ENCODE data around the gene RSL1D1.

DNA sequence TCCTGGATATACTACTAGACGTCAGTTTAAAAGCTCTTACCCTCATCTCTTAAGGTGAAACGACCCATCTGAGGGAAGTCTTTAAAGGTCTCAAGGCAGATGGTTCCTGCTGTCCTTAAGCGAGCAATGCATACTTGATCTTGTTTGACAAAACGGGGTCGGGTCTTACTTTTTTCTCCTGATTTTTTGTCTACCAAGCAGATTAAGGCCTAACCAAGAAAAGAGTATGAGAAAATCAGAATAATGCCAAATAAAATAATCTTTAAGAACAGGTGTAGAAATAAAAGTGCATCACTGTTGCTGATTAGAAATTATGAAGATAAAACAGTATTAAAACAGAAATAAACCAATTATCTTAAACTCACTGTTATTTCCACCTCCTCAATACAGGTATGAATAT, 24.4 kb upstream of the RSL1D1 start:
- TF ChIP-seq, protein P1, sequence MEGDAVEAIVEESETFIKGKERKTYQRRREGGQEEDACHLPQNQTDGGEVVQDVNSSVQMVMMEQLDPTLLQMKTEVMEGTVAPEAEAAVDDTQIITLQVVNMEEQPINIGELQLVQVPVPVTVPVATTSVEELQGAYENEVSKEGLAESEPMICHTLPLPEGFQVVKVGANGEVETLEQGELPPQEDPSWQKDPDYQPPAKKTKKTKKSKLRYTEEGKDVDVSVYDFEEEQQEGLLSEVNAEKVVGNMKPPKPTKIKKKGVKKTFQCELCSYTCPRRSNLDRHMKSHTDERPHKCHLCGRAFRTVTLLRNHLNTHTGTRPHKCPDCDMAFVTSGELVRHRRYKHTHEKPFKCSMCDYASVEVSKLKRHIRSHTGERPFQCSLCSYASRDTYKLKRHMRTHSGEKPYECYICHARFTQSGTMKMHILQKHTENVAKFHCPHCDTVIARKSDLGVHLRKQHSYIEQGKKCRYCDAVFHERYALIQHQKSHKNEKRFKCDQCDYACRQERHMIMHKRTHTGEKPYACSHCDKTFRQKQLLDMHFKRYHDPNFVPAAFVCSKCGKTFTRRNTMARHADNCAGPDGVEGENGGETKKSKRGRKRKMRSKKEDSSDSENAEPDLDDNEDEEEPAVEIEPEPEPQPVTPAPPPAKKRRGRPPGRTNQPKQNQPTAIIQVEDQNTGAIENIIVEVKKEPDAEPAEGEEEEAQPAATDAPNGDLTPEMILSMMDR (IDR thresholded peaks at IDR 0.05), result no peak
- TF ChIP-seq MXI1 (IDR thresholded peaks at IDR 0.05; ENCODE audit: low read depth, low read length) (no peak), POLR2AphosphoS5 (IDR thresholded peaks at IDR 0.05; ENCODE audit: low read depth, low read length) (no peak)
